Dermis microvascular lymphatic vessel endothelial cell (primary cell): ENCODE results near the gene ISYNA1. TPM values are rescaled to one million over a fixed set of nuclear protein-coding genes. Genes with fewer than 3 reads are reported as not detected.

Experiments used
- DNase-seq, 2 donors: peaks; one replicate each; pipeline versions ENCODE4 v3.0.0 to v3.0.0-alpha.2; 2010; ENCODE audit warnings: low read depth in 2 of 2
- total RNA-seq: library from RNA; depleted of rRNA; stranded (reverse); fragments of >200 nt; gene quantifications from 2 replicates; pipeline ENCODE4 v1.2.1, GENCODE V29; 2014

Gene ISYNA1
- total RNA-seq, 1 donor from 2014 or later: 38.1 TPM

DNA sequence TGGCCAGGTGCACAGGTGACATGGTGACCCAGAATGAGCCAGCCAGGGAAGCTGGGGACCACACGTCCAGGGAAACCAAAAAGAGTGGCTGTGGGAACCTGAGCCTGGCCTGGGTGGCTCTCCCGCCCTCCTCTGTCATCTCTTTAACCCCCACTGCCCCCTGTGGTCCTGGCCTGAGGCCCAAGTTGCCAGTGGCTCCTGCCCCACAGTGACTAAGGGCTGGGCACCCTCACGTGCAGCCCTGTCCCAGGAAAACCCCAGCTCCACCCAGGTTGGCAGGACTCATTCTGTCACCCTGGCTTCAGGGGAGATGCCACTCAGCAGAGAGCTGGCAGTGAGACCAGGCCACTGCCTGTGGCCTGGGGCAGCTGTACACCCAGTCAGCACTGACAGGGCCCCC, 30.6 kb upstream of the ISYNA1 start:
- no peak for DNase-seq

DNA sequence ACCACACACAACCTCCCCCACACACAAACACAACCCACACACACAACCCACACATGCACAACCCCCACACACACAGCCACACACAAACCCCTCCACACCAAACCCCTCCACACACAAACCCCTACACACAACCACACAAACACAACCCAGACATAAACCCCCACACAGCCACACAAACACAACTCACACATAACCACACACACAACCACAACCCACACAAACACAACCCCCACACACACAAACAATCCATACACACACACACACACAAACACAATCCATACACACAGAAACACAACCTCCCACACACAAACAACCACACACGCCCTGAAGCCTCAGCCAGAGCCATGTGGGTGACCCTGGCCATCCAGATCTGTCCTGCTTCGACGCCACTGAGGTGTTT, 30.0 kb upstream of the ISYNA1 start:
- DNase-seq: no peak

DNA sequence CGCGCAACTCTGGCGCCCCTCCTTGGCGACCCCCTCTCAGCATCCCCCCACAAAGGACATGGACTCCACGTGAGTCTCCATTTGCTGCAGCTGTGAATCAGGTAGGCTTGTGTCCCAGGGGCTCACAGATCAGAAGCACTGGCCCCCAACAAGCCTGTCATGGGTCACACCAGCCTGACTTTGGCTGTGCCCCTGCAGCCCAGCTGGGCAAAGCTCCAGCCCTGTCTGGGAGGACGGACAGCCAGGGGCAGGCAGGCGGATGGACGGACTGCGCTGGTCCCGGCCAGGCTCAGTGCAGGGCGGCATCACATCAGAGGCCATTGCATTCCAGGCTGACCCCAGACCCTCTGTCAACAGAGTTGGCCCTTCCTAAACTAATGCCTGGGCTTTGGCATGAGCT, 28.4 kb upstream of the ISYNA1 start:
- no peak for DNase-seq

DNA sequence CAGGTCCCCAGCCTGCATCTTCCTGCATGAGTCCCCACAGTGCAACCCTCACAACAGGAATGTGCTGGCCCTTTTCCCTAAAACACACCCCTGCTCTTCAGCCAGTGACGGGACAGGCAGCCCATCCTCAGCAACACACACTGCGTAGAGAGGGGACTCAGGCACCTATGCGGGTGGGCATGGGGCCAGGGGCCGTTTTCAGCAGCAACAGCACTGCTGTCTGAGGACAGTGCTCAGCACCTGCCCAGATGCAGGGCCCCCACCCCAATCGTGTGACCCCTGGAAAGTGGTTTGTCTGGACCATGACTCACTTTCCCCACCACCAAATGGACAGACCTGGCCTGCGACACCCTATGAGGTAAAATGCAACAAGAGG, 28.0 kb upstream of the ISYNA1 start:
- no peak for DNase-seq

DNA sequence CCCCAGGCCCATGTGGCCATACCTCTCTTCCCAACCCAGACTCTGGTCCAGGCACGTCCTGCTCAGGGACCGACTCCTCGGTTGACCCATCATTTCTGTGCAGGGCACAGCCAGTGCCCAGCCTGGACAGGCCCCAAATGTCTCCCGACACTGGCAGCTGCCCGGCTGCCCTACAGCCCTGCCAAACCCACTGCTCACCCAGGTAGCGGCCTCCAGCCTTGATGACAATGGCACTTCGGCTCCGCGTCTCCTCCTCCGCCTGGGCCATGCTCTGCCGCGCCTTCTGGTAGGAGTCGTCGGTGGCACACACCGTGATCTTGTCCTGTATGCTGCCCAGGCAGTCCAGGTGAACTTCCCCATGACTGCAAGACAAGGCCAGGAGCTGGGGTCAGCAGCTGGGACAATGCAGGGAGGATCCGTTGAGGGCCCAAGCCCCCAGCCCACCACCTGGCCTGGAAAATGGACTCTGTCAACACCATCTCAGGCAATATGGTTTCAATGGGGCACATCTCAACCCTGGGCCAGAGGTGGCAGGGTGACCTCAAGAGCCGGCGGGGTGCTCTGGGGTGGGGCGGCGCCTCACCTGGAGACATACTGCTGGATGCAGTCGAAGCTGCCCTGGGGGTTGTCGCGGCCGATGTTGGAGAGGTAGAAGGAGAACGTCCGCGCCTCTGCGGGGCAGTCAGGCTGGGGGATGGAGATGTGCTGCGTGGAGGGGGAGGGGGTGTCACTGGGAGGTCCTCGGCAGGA, 27.5 kb upstream of the ISYNA1 start:
- DNase-seq: no peak

DNA sequence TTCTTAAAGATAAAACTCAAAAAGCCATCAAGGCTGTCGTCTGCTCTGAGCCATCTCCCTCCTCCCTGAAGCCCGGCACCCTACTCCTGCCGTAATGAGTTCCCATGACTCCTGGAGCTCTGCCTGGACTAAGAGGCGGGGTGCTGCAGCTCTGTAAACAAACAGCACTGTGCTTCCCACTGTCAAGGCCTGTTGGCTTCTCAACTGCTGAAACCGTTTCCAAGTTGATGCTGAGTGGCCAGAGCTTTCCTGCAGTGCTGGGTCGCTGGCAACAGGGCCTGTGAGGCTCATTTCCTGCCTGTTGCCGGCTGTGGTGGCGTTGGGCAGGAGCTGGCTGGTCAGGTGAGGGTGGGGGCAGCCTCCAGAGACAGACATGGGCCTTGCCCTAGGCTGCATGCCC, 26.7 kb upstream of the ISYNA1 start:
- peak; percentile 75 to 85 for DNase-seq

DNA sequence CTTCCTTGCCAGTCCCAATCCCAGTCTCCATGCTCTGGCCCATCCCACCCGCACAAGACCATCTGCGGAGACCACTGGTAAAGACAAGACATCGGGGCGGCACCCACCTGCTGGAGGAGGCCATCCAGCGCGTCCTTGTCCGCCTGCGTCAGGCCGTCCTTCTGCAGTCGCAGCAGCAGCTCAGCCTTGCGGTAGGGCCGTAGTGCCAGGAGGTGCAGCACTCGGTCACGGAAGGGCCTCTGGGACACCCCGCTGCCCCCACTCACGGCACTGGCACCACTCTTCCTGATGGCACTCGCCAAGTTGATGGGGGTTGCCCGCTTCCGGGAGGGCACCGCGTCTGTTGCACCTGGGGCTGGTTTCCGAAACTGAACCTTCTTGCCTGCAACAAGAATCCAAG, 23.5 kb upstream of the ISYNA1 start:
- DNase-seq: no peak

DNA sequence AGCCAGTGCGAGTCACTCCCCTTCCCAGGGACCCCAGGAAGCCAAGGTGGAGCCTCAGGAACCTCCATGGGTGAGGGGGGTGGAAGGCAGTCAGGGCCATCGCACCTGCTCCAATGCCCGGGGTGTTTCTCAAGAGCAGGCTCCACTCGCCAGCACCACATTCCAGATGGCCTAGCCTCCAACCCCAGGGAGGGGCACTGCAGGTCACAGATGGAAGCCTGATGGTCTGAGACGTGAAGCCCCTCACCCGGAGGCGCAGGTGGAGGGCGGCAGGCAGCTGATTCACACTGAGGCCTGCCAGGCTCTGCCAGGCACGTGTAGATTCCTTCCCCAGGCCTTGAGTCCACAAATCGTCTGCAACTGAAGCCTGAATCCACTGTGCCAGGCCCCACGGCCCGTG, 23.0 kb upstream of the ISYNA1 start:
- DNase-seq: no peak

DNA sequence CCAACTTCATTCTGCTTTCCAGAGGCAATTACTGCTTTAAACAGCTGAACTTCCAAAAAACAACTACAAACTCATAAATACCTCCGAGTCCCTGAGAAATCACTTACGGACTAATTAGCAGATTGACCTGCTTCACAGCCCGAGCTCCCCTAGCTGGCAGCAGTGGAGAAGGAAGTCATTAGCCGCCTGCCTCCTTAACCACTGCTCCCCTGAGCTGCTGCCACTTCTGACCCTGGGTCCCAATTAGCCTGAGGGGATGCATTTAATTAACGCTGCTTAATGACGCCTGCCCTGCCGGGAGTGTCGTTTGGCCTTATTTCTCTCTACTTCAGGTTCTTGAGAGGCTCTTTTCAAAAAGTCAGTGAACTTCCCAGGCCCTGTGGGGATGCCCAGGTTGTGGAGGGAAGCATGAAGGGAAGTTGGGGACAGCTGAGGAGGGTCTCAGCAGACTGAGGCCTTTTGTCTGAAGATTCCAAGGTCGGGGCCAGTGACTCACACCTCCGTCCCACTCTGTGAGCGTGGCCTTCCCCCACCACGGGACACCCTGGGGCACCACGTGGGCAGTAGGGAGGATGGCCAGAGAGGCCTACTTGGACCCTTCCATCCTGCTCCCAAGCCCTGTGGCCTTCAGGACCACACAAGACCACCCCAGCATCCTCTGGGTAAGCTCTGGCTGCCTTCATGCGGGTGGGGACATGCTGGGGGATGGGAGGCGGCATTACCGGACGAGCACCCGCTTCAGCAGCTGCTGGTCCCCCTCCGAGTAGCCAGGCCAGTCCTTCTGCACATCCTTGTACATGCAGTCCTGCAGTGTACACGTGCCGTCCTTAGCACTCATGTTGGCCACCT, 19.8 kb upstream of the ISYNA1 start:
- no peak for DNase-seq

DNA sequence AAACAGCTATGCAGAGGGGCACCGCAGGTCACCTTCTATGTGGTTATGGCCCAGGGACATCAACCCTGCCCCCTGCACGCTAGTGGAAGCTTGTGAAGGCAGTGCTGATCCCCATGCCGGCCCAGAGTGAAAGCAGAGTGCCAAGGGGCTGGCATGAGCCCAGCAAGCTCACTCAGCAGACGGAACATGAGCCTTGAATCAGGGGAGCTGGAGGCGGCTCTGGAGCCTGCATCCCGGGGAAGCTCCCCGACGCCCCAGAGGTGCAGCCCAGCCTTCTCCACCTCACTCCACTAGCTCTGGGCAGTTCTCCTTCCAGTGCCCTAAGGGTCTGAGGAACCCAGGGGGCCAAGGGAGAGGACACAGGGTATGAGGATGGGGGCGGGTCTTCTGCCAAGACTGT, 19.0 kb upstream of the ISYNA1 start:
- no peak for DNase-seq

DNA sequence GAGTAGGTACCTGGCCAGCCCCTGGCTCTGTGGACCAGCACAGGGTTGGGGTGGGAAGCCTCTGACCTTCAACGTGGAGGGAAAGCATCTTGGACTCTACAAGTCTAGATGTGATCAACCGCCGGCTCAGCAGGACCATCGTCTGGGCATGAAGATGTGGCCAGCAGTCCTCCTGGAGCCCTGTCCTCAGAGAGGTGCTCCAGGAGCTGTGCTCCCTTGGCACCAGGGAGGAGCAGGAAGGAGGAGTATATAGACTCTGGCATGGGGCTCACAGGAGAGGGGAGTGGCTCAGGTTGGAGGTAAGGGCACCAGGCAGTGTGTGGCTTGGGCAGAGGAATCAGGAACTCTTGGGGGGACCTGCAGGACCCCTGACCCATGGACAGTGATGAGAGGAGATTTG, 18.3 kb upstream of the ISYNA1 start:
- no peak for DNase-seq

DNA sequence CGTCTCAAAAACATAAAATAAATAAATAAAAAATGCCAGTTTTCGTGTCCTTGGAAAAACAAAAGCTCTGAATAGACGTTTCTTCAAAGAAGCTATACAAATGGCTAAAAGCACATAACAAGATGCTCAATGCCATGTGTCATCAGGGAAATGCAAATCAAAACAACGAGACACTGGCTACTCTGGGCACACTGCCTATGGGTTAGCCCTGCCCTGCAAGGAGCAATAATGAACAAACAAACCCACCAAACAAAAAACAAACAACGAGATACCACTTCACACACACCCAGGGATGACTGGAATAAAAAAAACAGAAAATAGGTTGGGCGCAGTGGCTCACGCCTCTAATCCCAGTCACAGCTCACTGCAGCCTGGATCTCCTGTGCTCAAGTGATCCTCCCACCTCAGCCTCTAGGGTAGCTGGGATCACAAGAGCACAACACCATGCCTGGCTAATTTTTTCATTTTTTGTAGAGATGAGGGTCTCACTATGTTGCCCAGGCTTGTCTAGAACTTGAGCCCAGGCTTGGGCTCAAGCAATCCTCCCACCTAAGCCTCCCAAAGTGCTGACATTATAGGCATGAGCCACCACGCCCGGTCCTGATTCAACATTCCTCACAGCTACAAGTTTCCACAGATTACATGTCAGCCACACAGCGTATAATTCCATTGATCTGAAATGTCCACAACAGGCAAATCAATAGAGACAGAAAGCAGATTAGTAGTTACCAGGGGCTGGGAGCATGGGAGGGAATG, 15.5 kb upstream of the ISYNA1 start:
- DNase-seq: no peak

DNA sequence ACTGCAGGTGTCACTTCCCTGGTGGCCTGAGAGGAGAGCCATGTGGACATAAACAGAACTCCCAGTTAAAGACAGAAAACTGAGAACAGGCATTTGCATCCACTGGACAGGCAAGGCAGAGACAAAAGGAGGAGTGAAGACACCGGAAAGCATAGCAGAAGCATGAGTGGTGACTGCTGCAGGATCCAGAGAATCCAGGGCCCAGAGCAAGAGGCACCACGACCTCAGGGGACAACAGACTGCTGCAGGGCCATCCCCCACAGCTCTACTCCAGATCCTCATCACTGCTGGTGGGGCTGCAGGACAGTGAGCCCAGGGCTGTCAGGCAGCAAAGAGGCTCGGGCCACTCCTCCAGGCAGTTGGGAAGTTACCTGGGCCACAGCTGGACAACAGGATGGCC, 14.5 kb upstream of the ISYNA1 start:
- DNase-seq: no peak

DNA sequence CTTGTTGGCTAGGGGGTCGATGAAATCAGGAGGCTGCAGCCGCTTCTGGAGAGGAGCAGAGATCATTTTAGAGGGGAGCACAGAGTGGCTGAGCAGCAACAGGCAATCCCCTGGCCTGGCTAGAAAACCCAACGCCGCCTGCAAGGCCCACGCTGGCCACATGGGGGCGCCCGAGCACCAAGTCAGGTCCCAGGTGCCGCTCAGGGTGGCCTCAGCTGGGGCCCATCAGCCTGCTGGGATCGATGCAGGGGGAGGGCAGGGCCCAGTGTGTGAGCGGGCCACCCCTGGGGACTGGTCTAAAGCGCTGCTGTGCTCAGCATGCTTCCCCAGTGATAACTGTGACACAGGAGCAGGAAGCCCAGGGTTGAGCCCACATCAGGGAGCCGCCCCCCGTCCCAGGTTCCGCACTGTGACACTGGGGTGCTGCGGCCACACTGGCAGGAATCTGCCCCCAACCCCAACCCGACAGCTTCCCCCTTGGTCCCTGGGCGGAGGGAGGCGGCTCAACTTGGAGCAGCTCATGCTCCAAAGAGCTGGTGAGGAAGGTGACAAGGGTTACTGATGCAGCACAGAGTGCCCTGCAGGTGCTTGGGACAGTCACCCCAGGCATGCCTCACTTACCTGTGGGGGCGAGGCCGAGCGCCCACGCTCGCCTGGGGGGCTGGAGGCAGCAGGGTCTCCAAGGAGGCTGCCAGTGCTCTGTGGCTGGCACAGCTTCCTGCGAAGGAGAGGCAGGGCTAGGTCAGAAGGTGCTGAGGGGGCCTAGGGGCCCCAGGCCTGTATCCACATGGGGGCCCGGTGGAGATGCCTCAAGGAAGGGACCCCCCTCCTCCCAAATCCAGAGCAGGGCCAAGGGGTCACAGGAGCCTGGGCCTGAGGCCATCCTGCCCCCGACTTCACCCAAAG, 13.3 kb upstream of the ISYNA1 start:
- DNase-seq: peak in 1 of 2 donors; percentile 63

DNA sequence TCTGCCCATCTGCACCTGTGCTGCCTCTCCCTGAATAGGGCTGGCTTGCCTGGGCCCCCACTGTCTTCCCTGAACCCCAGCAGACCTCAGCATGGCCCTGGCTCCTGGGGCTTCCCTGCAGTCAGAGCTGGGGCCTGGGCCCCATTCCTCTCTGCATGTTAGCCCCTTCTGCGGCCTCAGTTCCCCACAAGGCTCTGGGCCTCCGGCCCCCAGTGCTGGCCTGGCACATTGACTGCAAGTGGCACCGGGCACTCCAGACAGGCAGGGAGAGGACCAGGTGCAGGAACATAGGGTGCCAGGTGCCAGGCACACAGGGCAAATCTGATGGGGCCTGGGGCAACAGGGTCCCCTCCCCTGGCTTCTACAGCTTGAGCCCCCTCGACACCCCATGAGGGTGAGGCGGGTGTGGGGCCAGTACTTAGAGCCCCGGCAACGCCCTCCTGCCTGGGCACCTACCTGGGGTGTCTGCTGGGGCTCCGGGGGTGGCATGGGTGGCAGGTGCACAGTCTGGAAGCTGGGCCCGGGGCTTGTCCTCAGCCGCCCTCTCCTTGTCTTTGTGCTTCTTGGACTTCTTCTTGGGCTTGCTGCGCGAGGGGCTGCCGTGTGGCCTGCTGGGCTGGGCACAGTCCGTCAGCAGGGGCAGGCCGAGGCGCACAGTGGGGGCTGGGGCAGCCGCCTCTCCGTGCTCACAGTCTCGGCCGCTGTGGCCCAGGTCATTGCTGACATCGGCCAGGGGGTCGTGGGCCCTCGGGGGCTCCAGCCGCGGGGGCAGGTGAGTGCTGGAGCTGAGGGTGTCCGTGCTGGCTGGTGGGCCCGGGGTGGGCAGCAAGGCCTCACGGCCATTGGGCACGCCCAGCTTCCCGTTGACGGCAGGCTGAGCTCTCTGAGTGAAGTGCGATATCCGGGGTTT, 12.3 kb upstream of the ISYNA1 start:
- no peak for DNase-seq

DNA sequence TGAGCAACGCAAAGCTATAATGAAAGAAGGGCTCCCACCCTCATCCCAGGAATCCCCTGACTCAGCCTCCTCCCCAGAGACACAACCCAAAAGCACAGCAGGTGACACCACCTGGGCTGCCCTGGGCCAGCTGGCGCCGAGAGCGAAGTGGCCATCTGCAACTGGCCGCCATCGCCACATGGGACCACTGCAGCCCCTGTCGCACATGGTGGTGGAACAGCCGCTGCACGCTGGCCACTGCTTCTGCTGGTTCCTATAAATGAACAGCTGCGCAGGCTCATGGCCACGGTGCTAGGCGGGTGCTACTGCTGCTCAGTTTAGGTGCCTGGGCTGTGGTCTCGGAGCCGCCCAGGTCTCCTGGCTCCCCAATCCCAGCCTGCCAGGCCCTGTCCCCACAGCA, 11.6 kb upstream of the ISYNA1 start:
- DNase-seq: no peak

DNA sequence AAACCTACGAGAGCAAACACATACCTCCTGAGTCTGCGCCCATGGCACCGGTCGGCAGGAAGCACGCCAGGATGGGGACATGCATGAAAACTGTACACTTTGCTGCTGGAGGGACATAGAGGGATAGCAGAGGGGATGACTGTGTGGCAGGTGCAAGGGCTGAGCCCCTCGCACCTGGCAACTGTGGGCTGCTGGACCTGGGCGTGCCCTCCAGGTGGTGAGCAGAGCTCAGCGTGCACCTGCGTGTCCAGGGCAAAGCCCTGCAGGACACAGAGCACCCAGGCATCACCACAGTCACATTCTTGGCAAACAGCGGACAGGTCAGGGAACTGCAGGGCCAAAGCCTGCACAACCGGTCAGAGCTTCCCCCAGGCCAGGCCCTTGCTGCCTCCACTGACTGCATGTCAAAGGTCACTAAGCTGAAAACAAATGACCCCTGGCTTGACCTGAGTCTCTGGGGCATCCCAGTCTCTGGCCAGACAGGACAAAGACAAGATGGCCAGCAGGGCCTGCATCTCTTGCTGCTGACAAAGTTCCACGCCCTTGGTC, 9.0 kb upstream of the ISYNA1 start:
- no peak for DNase-seq

DNA sequence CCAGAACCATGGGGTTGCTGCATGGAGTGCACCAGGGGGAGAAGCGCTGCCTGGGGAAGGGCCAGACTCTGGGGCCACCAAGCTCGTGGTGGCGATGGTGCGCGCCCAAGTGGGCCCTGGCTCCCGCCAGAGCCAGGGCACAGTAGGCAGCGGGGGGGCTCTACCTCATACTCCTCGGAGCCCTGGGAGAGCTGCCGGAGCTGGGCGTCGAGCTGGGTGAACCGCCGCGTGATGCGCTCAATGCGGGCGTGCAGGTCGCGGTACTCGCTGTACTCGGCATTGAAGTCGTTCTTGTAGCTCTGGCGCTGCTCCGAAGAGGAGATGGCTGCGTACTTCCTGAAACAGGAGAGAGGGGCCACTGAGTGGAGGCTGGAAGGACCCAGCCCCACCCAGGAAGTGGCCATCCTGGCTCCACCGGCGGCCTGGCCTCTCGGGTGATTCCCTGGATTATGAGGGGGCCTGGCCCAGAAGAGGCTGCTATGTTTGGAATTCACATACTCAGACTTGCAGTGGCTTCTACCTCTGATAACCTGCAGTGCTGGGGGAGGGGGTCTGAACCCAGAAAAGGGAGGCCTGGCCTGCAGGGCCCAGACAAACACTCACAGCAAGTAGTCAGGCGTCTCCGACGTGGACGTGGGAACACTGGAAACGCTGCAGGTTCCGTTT, 8.3 kb upstream of the ISYNA1 start:
- DNase-seq: no peak

DNA sequence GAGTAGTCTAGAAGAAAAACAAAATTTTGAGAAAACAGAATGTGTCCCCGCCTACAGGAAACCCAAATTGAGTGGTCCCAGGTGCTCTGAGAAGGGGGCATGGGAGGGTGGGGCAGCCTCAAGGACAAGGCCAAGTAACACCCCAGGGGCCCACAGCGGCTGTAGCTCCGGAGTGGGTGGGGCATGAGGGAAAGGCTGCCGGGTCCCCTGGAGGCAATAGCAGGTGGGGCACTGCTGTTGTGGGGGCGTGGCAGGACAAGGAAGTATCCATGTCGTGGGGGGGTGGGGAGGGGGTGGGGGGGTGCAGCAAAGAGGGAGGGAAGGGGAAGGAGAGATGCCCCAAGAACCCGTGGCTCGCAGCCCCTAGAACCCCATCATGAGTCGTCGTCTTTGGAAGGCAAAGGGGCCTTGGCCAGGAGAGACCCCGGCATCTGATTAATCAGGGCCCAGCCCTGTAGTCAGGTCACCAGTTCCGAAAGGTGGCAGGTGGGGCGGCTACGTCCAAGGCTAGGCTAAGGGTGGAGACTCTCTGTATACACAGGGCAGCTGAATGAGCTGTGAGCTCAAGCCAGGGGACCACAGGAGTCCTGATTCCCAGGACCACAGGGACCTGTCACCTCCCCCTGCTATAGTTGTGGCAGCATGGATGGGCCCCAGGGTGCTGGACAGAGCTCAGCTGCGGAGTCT, 7.5 kb upstream of the ISYNA1 start:
- no peak for DNase-seq
